ENCODE measurements around the gene DCP1A.

Gene DCP1A

GRCh38 chr3:53238886-53239285 lies 108.5 kb downstream of the DCP1A start:
- no peaks in the 10 kb centered on the region for H3K9me3 ChIP-seq (ENCODE audit: low read length)
- H3K4me3 ChIP-seq (ENCODE audit: low read depth, low read length, poor library complexity, severe bottlenecking) = no peak overlapping the region
- H3K36me3 ChIP-seq (ENCODE audit: insufficient read depth, low read length) = peaks cover 91% of the 10 kb centered on the region
- TF ChIP-seq EZH2 (IDR thresholded peaks at IDR 0.05; ENCODE audit: borderline replicate concordance, low read length) (no peak), CTCF (IDR thresholded peaks at IDR 0.05; ENCODE audit: low read length) (no peak)
- no peaks in the 10 kb centered on the region for H3K27me3 ChIP-seq (ENCODE audit: insufficient read depth, low read length)
- H3K4me1 ChIP-seq (ENCODE audit: insufficient read depth, low read length, severe bottlenecking) = no peaks in the 10 kb centered on the region
- H3K4me2 ChIP-seq (ENCODE audit: low read length) = no peak overlapping the region
- no peak overlapping the region for H3K9ac ChIP-seq (ENCODE audit: low read length)
- no peak overlapping the region for H2AFZ ChIP-seq (ENCODE audit: low read length)
- H3K79me2 ChIP-seq (ENCODE audit: insufficient read depth, low read length) = peaks cover 16% of the 10 kb centered on the region
- no peaks in the 10 kb centered on the region for H3K9me2 ChIP-seq (ENCODE audit: low read depth, low read length)
- no peaks in the 10 kb centered on the region for H3F3A ChIP-seq (ENCODE audit: insufficient read depth, low read length)
- no peak overlapping the region for H3K27ac ChIP-seq (ENCODE audit: low read depth, low read length, poor library complexity, severe bottlenecking)
- no peaks in the 10 kb centered on the region for H4K20me1 ChIP-seq (ENCODE audit: insufficient read depth, low read length)

GRCh38 chr3:53238051-53238850 lies 109.1 kb downstream of the DCP1A start:
- H3K9me3 ChIP-seq (ENCODE audit: low read length) = no peaks in the 10 kb centered on the region
- H3K27me3 ChIP-seq (ENCODE audit: insufficient read depth, low read length) = no peaks in the 10 kb centered on the region
- H3F3A ChIP-seq (ENCODE audit: insufficient read depth, low read length) = no peaks in the 10 kb centered on the region
- no peaks in the 10 kb centered on the region for H4K20me1 ChIP-seq (ENCODE audit: insufficient read depth, low read length)
- H3K9ac ChIP-seq (ENCODE audit: low read length) = no peak overlapping the region
- H3K79me2 ChIP-seq (ENCODE audit: insufficient read depth, low read length) = peaks cover 10% of the 10 kb centered on the region
- no peak overlapping the region for H3K4me3 ChIP-seq (ENCODE audit: low read depth, low read length, poor library complexity, severe bottlenecking)
- H2AFZ ChIP-seq (ENCODE audit: low read length) = no peak overlapping the region
- TF ChIP-seq EZH2 (IDR thresholded peaks at IDR 0.05; ENCODE audit: borderline replicate concordance, low read length) = no peak
- TF ChIP-seq CTCF (IDR thresholded peaks at IDR 0.05; ENCODE audit: low read length) = no peak
- H3K9me2 ChIP-seq (ENCODE audit: low read depth, low read length) = no peaks in the 10 kb centered on the region
- H3K36me3 ChIP-seq (ENCODE audit: insufficient read depth, low read length) = peaks cover 93% of the 10 kb centered on the region
- no peak overlapping the region for H3K4me2 ChIP-seq (ENCODE audit: low read length)
- no peak overlapping the region for H3K27ac ChIP-seq (ENCODE audit: low read depth, low read length, poor library complexity, severe bottlenecking)
- no peaks in the 10 kb centered on the region for H3K4me1 ChIP-seq (ENCODE audit: insufficient read depth, low read length, severe bottlenecking)

- Histone ChIP-seq H3K4me1 (ENCODE audit: insufficient read depth, low read length, severe bottlenecking) (no peaks in the 10 kb centered on the region), H3K27ac (ENCODE audit: low read depth, low read length, poor library complexity, severe bottlenecking) (peak overlapping the region; percentile 48), H3K79me2 (ENCODE audit: insufficient read depth, low read length) (no peaks in the 10 kb centered on the region), H3K9me2 (ENCODE audit: low read depth, low read length) (no peaks in the 10 kb centered on the region), H3K36me3 (ENCODE audit: insufficient read depth, low read length) (peaks cover 93% of the 10 kb centered on the region), H3K4me2 (ENCODE audit: low read length) (no peak overlapping the region), H2AFZ (ENCODE audit: low read length) (no peak overlapping the region), H3K4me3 (ENCODE audit: low read depth, low read length, poor library complexity, severe bottlenecking) (no peak overlapping the region), H3K27me3 (ENCODE audit: insufficient read depth, low read length) (no peaks in the 10 kb centered on the region), H3F3A (ENCODE audit: insufficient read depth, low read length) (no peaks in the 10 kb centered on the region), H4K20me1 (ENCODE audit: insufficient read depth, low read length) (no peaks in the 10 kb centered on the region), H3K9me3 (ENCODE audit: low read length) (no peaks in the 10 kb centered on the region), H3K9ac (ENCODE audit: low read length) (no peak overlapping the region)
- no peak for TF ChIP-seq EZH2 (IDR thresholded peaks at IDR 0.05; ENCODE audit: borderline replicate concordance, low read length)
- no peak for TF ChIP-seq CTCF (IDR thresholded peaks at IDR 0.05; ENCODE audit: low read length)
Measured at GRCh38 chr3:53236112-53236841, 111.1 kb downstream of the DCP1A start.

Data from OCI-LY1 (cell line).